NCI-H1436 treated with DMSO at 0.1 percent for 48 hours (cell line): ENCODE measurements around the gene NCL.
"Not testable (repeated sequence)": the region's sequence is repeated elsewhere in the genome, so short reads cannot be mapped to it uniquely, and the experiment has no call there.

Experiments used
- DNase-seq: peaks from one replicate; lab custom pipeline; 2025; lab: John Stamatoyannopoulos, UW

Gene NCL

DNA sequence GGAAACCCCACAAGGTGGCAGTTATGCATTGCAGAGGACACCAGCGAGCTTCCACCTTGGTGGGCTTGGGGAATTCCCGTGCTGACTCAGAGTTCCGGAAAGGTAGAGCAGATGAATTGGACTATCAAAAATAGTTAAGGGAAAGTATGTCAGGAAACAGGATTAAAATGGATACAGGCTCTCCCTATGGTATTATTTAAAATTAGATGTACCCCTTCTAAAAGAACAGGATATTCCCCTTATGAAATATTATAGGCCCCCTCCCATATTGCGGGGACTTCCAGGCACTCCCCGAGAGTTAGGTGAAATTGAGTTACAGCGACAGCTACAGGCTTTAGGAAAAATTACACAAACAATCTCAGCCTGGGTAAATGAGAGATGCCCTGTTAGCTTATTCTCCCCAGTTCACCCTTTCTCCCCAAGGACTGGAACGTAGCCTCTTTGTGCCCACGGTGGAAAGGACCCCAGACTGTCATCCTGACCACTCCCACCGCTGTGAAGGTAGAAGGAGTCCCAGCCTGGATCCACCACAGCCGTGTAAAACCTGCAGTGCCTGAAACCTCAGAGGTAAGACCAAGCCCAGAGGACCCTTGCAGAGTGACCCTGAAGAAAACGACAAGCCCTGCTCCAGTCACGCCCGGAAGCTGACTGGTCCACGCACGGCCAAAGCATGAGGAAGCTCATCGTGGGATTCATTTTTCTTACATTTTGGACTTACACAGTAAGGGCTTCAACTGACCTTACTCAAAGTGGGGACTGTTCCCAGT, 58.5 kb downstream of the NCL start:
- not testable (repeated sequence) for DNase-seq

DNA sequence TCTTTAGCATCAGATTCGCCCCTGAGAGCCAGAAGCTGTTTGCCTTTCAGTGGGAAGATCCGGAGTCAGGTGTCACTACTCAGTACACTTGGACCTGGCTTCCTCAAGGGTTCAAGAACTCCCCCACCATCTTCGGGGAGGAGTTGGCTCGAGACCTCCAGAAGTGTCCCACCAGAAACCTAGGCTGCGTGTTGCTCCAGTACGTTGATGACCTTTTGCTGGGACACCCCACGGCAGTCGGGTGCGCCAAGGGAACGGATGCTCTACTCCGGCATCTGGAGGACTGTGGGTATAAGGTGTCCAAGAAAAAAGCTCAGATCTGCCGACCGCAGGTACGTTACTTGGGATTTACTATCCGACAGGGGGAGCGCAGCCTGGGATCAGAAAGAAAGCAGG, 60.1 kb downstream of the NCL start:
- not testable (repeated sequence) for DNase-seq
